Trophoblast cell (in vitro differentiated cells and primary cell): ENCODE measurements around the gene FGF3.

Source experiments
- DNase-seq, 2 donors: peaks; one replicate each; pipeline ENCODE4 v3.0.0-alpha.2; 2016
- H2AFZ ChIP-seq: 2 replicates; pipeline ENCODE4 v1.6.1; 2013; ENCODE audit warnings: low read length, moderate library complexity, mild to moderate bottlenecking; ENCODE audit not compliant: insufficient read depth, poor library complexity
- H2AK5ac ChIP-seq: 2 replicates; pipeline ENCODE4 v1.6.1; 2013; ENCODE audit warnings: mild to moderate bottlenecking, low read length
- H2BK120ac ChIP-seq: 2 replicates; pipeline ENCODE4 v1.6.1; 2013; ENCODE audit warnings: low read length, mild to moderate bottlenecking, moderate library complexity; ENCODE audit not compliant: insufficient read depth, poor library complexity
- H2BK12ac ChIP-seq: 2 replicates; pipeline ENCODE4 v1.6.1; 2013; ENCODE audit warnings: mild to moderate bottlenecking, low read length, moderate library complexity
- H2BK5ac ChIP-seq: 2 replicates; pipeline ENCODE4 v1.6.1; 2013; ENCODE audit warnings: low read length, low read depth, moderate library complexity, mild to moderate bottlenecking; ENCODE audit not compliant: poor library complexity
- H3K14ac ChIP-seq: 2 replicates; pipeline ENCODE4 v1.6.1; 2013; ENCODE audit warnings: mild to moderate bottlenecking, low read length
- H3K18ac ChIP-seq: 2 replicates; pipeline ENCODE4 v1.6.1; 2013; ENCODE audit warnings: mild to moderate bottlenecking, low read length
- H3K23ac ChIP-seq: 2 replicates; pipeline ENCODE4 v1.6.1; 2013; ENCODE audit warnings: low read length
- H3K27ac ChIP-seq: 2 replicates; pipeline ENCODE4 v1.5.1; 2013; ENCODE audit warnings: low read depth, mild to moderate bottlenecking, inconsistent platforms, low read length, moderate library complexity
- H3K27me3 ChIP-seq: 2 replicates; pipeline ENCODE4 v1.6.1; 2013; ENCODE audit warnings: inconsistent platforms, mild to moderate bottlenecking, low read length, moderate library complexity; ENCODE audit not compliant: insufficient read depth
- H3K36me3 ChIP-seq, 2 experiments: 1 replicate in 1 of 2; 2 replicates in 1 of 2; pipeline ENCODE4 v1.6.1; 2013; ENCODE audit warnings: low read length in 2 of 2, mild to moderate bottlenecking in 2 of 2, moderate library complexity in 1 of 2; ENCODE audit not compliant: insufficient read depth in 2 of 2, control insufficient read depth in 1 of 2
- H3K4ac ChIP-seq: 2 replicates; pipeline ENCODE4 v1.6.1; 2013; ENCODE audit warnings: low read depth, mild to moderate bottlenecking, low read length, moderate library complexity
- H3K4me1 ChIP-seq, 2 experiments: 1 replicate in 1 of 2; 2 replicates in 1 of 2; pipeline ENCODE4 v1.6.1; 2013; ENCODE audit warnings: low read length in 2 of 2, mild to moderate bottlenecking in 2 of 2, moderate library complexity in 1 of 2; ENCODE audit not compliant: insufficient read depth in 2 of 2, control insufficient read depth in 1 of 2
- H3K4me2 ChIP-seq: 2 replicates; pipeline ENCODE4 v1.6.1; 2013; ENCODE audit warnings: inconsistent platforms, mild to moderate bottlenecking, low read length, moderate library complexity
- H3K4me3 ChIP-seq: 2 replicates; pipeline ENCODE4 v1.5.1; 2013; ENCODE audit warnings: mild to moderate bottlenecking, low read depth, low read length, inconsistent platforms
- H3K79me1 ChIP-seq: one replicate; pipeline ENCODE4 v1.6.1; 2013; ENCODE audit warnings: low read length
- H3K79me2 ChIP-seq: 2 replicates; pipeline ENCODE4 v1.6.1; 2013; ENCODE audit warnings: low read length, mild to moderate bottlenecking; ENCODE audit not compliant: control insufficient read depth, insufficient read depth, poor library complexity
- H3K9ac ChIP-seq: 2 replicates; pipeline ENCODE4 v1.6.1; 2013; ENCODE audit warnings: mild to moderate bottlenecking, low read length
- H3K9me3 ChIP-seq: 2 replicates; pipeline ENCODE4 v1.6.1; 2013; ENCODE audit warnings: low read depth, mild to moderate bottlenecking, control low read depth, inconsistent platforms, low read length; ENCODE audit not compliant: insufficient read depth
- H4K12ac ChIP-seq: 2 replicates; pipeline ENCODE4 v1.6.1; 2013; ENCODE audit warnings: low read depth, mild to moderate bottlenecking, low read length, moderate library complexity
- H4K8ac ChIP-seq: 2 replicates; pipeline ENCODE4 v1.6.1; 2013; ENCODE audit warnings: low read depth, mild to moderate bottlenecking, low read length, moderate library complexity
- H4K91ac ChIP-seq: one replicate; pipeline ENCODE4 v1.6.1; 2013; ENCODE audit warnings: low read depth, mild to moderate bottlenecking, low read length, moderate library complexity
- WGBS: extraction: QIAGEN DNeasy Blood & Tissue Kit; methylation state at CpG from one replicate; pipeline ENCODE4 v1.1.7; 2013; ENCODE audit warnings: missing lambda C conversion rate; ENCODE audit not compliant: insufficient read length, insufficient coverage; ENCODE audit errors: extremely low coverage; 5-methylcytosine and 5-hydroxymethylcytosine counted together

Gene FGF3

GRCh38 chr11:69820441-69820840 is 1.2 kb upstream of the FGF3 start:
- H2AK5ac ChIP-seq: no peak overlapping the region
- no peak overlapping the region for H3K18ac ChIP-seq
- DNase-seq: no peak
- H3K4me3 ChIP-seq: no peak overlapping the region
- peaks cover 52% of the 10 kb centered on the region for H3K27me3 ChIP-seq
- no peak overlapping the region for H2BK5ac ChIP-seq
- H2AFZ ChIP-seq: no peak overlapping the region
- H3K4me2 ChIP-seq: no peak overlapping the region
- H3K9me3 ChIP-seq: peaks cover 12% of the 10 kb centered on the region
- H3K79me1 ChIP-seq: no peaks in the 10 kb centered on the region
- no peak overlapping the region for H3K9ac ChIP-seq
- no peaks in the 10 kb centered on the region for H3K79me2 ChIP-seq
- no CpG with 5 or more reads among the region's 5 CpGs for WGBS
- no peak overlapping the region for H2BK12ac ChIP-seq
- no peak overlapping the region for H3K27ac ChIP-seq
- H3K23ac ChIP-seq: no peak overlapping the region
- H4K91ac ChIP-seq: no peak overlapping the region
- no peaks in the 10 kb centered on the region for H3K36me3 ChIP-seq
- no peak overlapping the region for H4K8ac ChIP-seq
- H4K12ac ChIP-seq: no peak overlapping the region
- H2BK120ac ChIP-seq: no peak overlapping the region
- H3K4me1 ChIP-seq: peaks cover 7 to 18% of the 10 kb centered on the region in 2 experiments
- H3K4ac ChIP-seq: no peak overlapping the region
- H3K14ac ChIP-seq: no peak overlapping the region

GRCh38 chr11:69819541-69820070 is 390 bp upstream of the FGF3 start:
- no peaks in the 10 kb centered on the region for H3K79me1 ChIP-seq
- no peak overlapping the region for H3K4ac ChIP-seq
- H2AK5ac ChIP-seq: no peak overlapping the region
- H3K36me3 ChIP-seq: no peaks in the 10 kb centered on the region
- no peak overlapping the region for H4K8ac ChIP-seq
- no peak for DNase-seq
- H2AFZ ChIP-seq: no peak overlapping the region
- no peak overlapping the region for H3K18ac ChIP-seq
- H3K27ac ChIP-seq: no peak overlapping the region
- H3K4me1 ChIP-seq: peaks cover 7 to 18% of the 10 kb centered on the region in 2 experiments
- peak overlapping the region; percentile 15 for H3K4me2 ChIP-seq
- no peak overlapping the region for H3K23ac ChIP-seq
- H2BK5ac ChIP-seq: no peak overlapping the region
- peaks cover 57% of the 10 kb centered on the region for H3K27me3 ChIP-seq
- no peak overlapping the region for H2BK120ac ChIP-seq
- no peak overlapping the region for H3K4me3 ChIP-seq
- no peak overlapping the region for H2BK12ac ChIP-seq
- no peaks in the 10 kb centered on the region for H3K79me2 ChIP-seq
- H4K12ac ChIP-seq: no peak overlapping the region
- WGBS: no CpG with 5 or more reads among the region's 40 CpGs
- peaks cover 13% of the 10 kb centered on the region for H3K9me3 ChIP-seq
- no peak overlapping the region for H3K14ac ChIP-seq
- H3K9ac ChIP-seq: no peak overlapping the region
- H4K91ac ChIP-seq: no peak overlapping the region

GRCh38 chr11:69818231-69818602 is 999 bp downstream of the FGF3 start:
- Histone ChIP-seq H4K12ac (no peak overlapping the region), H2BK12ac (no peak overlapping the region), H3K18ac (no peak overlapping the region), H3K27ac (no peak overlapping the region), H2AFZ (no peak overlapping the region), H2AK5ac (no peak overlapping the region), H3K36me3 (no peaks in the 10 kb centered on the region), H3K79me1 (no peaks in the 10 kb centered on the region), H3K79me2 (no peaks in the 10 kb centered on the region), H3K4me1 (peaks cover 5 to 12% of the 10 kb centered on the region in 2 experiments), H3K9me3 (peaks cover 16% of the 10 kb centered on the region), H3K27me3 (peaks cover 60% of the 10 kb centered on the region), H3K23ac (no peak overlapping the region), H2BK120ac (no peak overlapping the region), H2BK5ac (no peak overlapping the region), H3K4me3 (no peak overlapping the region), H4K8ac (no peak overlapping the region), H3K4ac (no peak overlapping the region), H3K9ac (no peak overlapping the region), H3K14ac (no peak overlapping the region), H3K4me2 (peak overlapping the region; percentile 76), H4K91ac (no peak overlapping the region)
- DNase-seq: no peak
- no CpG with 5 or more reads among the region's 31 CpGs for WGBS

GRCh38 chr11:69817265-69818230 is 1.7 kb downstream of the FGF3 start:
- H3K4ac ChIP-seq: no peak overlapping the region
- H3K9me3 ChIP-seq: peaks cover 16% of the 10 kb centered on the region
- DNase-seq: peak in 1 of 2 donors; percentile 40
- H3K9ac ChIP-seq: no peak overlapping the region
- H2BK12ac ChIP-seq: no peak overlapping the region
- no peak overlapping the region for H3K14ac ChIP-seq
- H3K4me3 ChIP-seq: no peak overlapping the region
- H4K8ac ChIP-seq: no peak overlapping the region
- H3K36me3 ChIP-seq: no peaks in the 10 kb centered on the region
- H3K79me2 ChIP-seq: no peaks in the 10 kb centered on the region
- H2BK120ac ChIP-seq: no peak overlapping the region
- peaks cover 5 to 12% of the 10 kb centered on the region in 2 experiments for H3K4me1 ChIP-seq
- H3K4me2 ChIP-seq: peak overlapping the region; percentile 76
- no peak overlapping the region for H2AK5ac ChIP-seq
- H4K91ac ChIP-seq: no peak overlapping the region
- H4K12ac ChIP-seq: no peak overlapping the region
- no peak overlapping the region for H3K23ac ChIP-seq
- H3K27me3 ChIP-seq: peaks cover 60% of the 10 kb centered on the region
- no peak overlapping the region for H3K18ac ChIP-seq
- H3K79me1 ChIP-seq: no peaks in the 10 kb centered on the region
- no peak overlapping the region for H2AFZ ChIP-seq
- WGBS: no CpG with 5 or more reads among the region's 107 CpGs
- H3K27ac ChIP-seq: no peak overlapping the region
- H2BK5ac ChIP-seq: no peak overlapping the region
